GM10266 (cell line): ENCODE data around the gene CRYAA.
"Not testable (repeated sequence)": the region's sequence is repeated elsewhere in the genome, so short reads cannot be mapped to it uniquely, and the experiment has no call there.

ENCODE experiments used
- DNase-seq: peaks from one replicate; pipeline ENCODE4 v3.0.0; 2012; ENCODE audit errors: extremely low spot score

The CRYAA gene

GRCh38 chr21:43168708-43169107 lies at the start of gene CRYAA:
Gene CRYAA, plus strand, starts transcription at chr21:43169008. Its CDS starts 92 bp downstream, at chr21:43169100.
- DNase-seq = not testable (repeated sequence)

GRCh38 chr21:43130094-43130493 lies 38.7 kb upstream of the CRYAA start:
- DNase-seq = not testable (repeated sequence)

GRCh38 chr21:43134520-43134919 lies 34.3 kb upstream of the CRYAA start:
- not testable (repeated sequence) for DNase-seq

GRCh38 chr21:43138944-43139343 lies 29.9 kb upstream of the CRYAA start:
- not testable (repeated sequence) for DNase-seq

GRCh38 chr21:43141407-43141806 lies 27.4 kb upstream of the CRYAA start:
- DNase-seq = not testable (repeated sequence)

GRCh38 chr21:43146637-43147036 lies 22.2 kb upstream of the CRYAA start:
- not testable (repeated sequence) for DNase-seq

GRCh38 chr21:43147999-43148398 lies 20.8 kb upstream of the CRYAA start:
- not testable (repeated sequence) for DNase-seq

GRCh38 chr21:43149344-43149743 lies 19.5 kb upstream of the CRYAA start:
- DNase-seq = not testable (repeated sequence)

GRCh38 chr21:43153601-43154000 lies 15.2 kb upstream of the CRYAA start:
- DNase-seq = not testable (repeated sequence)

- DNase-seq = not testable (repeated sequence)
Measured at GRCh38 chr21:43159279-43160175, 9.3 kb upstream of the CRYAA start.

- DNase-seq = not testable (repeated sequence)
Measured at GRCh38 chr21:43161826-43162707, 6.7 kb upstream of the CRYAA start.

- DNase-seq = not testable (repeated sequence)
Measured at GRCh38 chr21:43162708-43163205, 6.1 kb upstream of the CRYAA start.

GRCh38 chr21:43164823-43165222 lies 4.0 kb upstream of the CRYAA start:
- DNase-seq = not testable (repeated sequence)

- not testable (repeated sequence) for DNase-seq
Measured at GRCh38 chr21:43165734-43166133, 3.1 kb upstream of the CRYAA start.

- DNase-seq = not testable (repeated sequence)
Measured at GRCh38 chr21:43169230-43169886, 550 bp downstream of the CRYAA start.

- not testable (repeated sequence) for DNase-seq
Measured at GRCh38 chr21:43169891-43170290, 1.1 kb downstream of the CRYAA start.

GRCh38 chr21:43172812-43173211 lies 4.0 kb downstream of the CRYAA start:
- not testable (repeated sequence) for DNase-seq

- DNase-seq = not testable (repeated sequence)
Measured at GRCh38 chr21:43173438-43173837, 4.6 kb downstream of the CRYAA start.

GRCh38 chr21:43173930-43174329 lies 5.1 kb downstream of the CRYAA start:
- not testable (repeated sequence) for DNase-seq

- not testable (repeated sequence) for DNase-seq
Measured at GRCh38 chr21:43174998-43175397, 6.2 kb downstream of the CRYAA start.

- not testable (repeated sequence) for DNase-seq
Measured at GRCh38 chr21:43176621-43177020, 7.8 kb downstream of the CRYAA start.
